ENCODE results near the gene FBF1. TPM values are rescaled to one million over a fixed set of nuclear protein-coding genes. Genes with fewer than 3 reads are reported as not detected.

FBF1 gene
- total RNA-seq, 1 experiment from 2014 or later: 15.2 TPM

DNA sequence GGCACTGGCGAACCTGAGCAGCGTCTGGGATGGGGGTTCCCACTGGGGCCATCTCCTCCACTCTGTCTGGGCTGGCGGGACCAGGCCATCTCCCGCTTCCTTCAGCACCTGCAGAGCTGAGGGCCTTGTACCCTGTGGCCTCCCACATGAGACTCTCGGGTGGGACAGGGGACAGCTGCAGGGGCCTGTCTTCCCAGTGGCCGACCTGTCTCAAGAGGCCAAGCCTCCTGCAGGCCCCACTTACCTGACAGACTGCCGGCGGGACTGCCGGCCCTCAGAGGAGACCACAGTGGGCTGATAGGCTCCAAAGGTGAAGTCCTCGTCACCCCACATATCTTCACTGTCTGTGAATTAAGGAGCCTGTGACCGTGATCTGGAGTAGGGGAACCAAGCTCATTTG is 15.7 kb downstream of the FBF1 start:
- DNase-seq: no peak

GRCh38 chr17:75922963-75923874 is 17.6 kb downstream of the FBF1 start:
- H3K36me3 ChIP-seq: peaks cover 8% of the 10 kb centered on the region
- DNase-seq: no peak
- H3K9me3 ChIP-seq: no peaks in the 10 kb centered on the region
- no peak overlapping the region for H3K4me3 ChIP-seq
- no peaks in the 10 kb centered on the region for H3K27me3 ChIP-seq

More for the DNA sequence above, 15.7 kb downstream of the FBF1 start:
- H3K9me3 ChIP-seq: no peaks in the 10 kb centered on the region
- no peaks in the 10 kb centered on the region for H3K27me3 ChIP-seq
- no peak overlapping the region for H3K4me3 ChIP-seq
- peaks cover 8% of the 10 kb centered on the region for H3K36me3 ChIP-seq

DNA sequence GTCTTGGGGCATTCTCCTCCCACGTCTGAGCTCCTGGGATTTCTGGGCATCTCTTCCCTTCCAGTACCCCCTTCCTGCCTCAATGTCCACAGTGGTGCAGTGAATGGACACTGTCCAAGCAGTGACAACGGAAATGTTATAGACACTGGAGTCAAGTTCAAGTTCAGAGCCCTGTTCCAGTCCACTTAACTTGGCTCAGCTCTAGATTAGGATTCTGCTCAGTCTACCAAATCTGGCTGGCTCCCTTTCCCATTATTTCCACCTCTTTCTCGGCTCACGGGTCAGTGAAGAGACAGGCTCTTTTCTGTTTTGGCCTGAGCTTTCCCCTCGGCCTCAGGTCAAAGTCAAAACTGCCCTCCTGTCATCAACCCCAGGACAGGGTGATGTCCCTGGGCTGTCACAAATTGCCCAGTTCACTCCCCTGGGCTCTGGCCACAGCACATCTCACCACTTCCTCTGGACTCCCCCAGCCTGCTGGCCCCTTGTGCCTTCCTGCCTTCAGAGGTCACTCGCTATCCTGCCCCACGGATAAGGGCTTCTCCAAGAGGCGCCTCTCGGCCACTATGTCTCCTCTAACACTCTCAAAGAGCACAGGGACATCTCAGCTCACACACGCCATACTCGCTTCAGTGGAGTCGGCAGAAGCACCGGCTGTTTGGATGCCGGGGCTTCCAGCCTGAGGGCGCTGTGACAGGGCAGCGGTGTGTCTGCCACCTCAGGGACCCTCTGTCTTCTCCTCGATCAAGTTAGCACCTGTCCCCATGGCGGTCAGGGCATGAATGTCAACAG is 18.5 kb downstream of the FBF1 start:
- Histone ChIP-seq H3K36me3 (peaks cover 6% of the 10 kb centered on the region), H3K9me3 (no peaks in the 10 kb centered on the region), H3K27me3 (no peaks in the 10 kb centered on the region), H3K4me3 (no peak overlapping the region)
- DNase-seq: no peak

- Histone ChIP-seq H3K4me3 (no peak overlapping the region), H3K36me3 (peaks cover 8% of the 10 kb centered on the region; the same call in 1 of the 2 replicates), H3K27me3 (no peaks in the 10 kb centered on the region), H3K9me3 (no peaks in the 10 kb centered on the region)
- DNase-seq: no peak
Observed at GRCh38 chr17:75921596-75921995, 19.2 kb downstream of the FBF1 start.

DNA sequence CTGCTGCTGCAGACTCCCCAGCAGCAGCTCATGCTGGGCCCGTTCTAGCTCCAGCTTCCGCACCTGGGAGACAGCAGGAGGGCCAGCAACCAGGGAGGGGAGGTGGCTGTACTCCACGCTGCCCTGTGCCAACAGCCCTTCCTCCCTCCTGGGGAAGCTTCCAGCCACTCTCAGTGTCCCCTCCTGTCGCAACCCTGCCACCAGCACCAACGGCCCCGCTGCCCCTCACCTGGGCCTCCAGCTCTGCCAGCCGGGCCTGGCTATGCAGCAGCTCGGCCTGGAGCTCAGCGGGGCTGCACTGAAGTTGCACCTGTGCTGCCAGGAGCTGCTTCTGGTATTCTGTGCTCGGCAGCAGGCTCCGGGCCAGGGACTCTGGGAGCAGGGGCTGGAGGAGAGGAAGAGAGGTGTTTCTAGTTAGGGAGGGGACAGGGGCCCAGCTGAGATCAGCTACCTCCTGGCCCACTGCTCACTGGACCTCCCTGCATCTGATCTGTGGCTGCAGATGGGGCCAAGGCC is 20.7 kb downstream of the FBF1 start:
- no peaks in the 10 kb centered on the region for H3K27me3 ChIP-seq
- H3K9me3 ChIP-seq: no peaks in the 10 kb centered on the region
- peaks cover 5% of the 10 kb centered on the region; the same call in 1 of the 2 replicates for H3K36me3 ChIP-seq
- DNase-seq: no peak
- H3K4me3 ChIP-seq: no peak overlapping the region

DNA sequence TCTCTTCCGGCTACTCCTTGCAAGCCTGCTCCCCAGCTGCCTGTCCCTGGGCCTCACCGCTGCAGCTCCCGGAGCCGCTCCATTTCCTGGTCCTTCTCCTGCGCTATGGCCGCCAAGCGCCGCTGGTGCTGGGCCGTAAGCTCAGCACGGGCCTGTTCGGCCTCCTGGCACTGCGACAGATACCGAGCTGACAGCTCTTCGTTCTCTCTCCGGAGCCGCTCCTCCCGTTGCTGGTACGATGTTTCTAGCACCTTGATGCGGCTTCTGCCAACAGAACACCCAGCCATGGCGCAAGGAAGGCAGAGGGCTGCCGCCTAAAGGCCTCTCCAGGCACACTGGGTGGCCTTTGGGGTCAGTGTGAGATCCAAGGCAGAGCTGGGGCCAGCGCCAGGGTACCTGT is 21.2 kb downstream of the FBF1 start:
- Histone ChIP-seq H3K36me3 (peaks cover 5% of the 10 kb centered on the region; the same call in 1 of the 2 replicates), H3K4me3 (no peak overlapping the region), H3K9me3 (no peaks in the 10 kb centered on the region), H3K27me3 (no peaks in the 10 kb centered on the region)
- DNase-seq: no peak

DNA sequence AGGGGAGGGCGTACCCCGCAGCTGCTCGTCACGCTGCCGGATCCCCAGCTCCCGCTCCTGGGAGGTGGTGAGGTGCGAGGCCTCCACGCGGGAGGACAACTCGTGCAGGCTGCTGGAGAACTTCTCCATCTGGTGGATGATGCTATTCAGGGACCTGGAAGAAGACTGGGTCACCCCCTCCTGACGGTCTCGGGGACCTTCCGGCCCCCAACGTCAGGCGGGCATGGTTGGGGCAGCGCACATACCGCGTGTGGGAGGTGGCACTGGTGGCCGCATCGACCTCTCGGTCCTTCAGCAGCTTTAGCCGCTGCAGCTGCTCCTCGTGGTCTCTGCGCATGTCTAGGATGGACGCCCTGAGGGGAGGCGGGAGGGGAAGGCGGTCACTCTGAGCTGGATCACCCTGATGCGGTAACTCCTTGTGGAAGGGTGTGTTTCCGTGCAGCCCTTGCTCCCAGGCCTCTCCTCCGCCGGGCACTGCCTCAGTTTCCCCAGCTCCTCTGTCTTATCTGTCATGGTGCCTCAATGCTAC is 22.9 kb downstream of the FBF1 start:
- peaks cover 10% of the 10 kb centered on the region; the same call in 1 of the 2 replicates for H3K36me3 ChIP-seq
- DNase-seq: no peak
- H3K9me3 ChIP-seq: no peaks in the 10 kb centered on the region
- no peak overlapping the region for H3K4me3 ChIP-seq
- no peaks in the 10 kb centered on the region for H3K27me3 ChIP-seq

DNA sequence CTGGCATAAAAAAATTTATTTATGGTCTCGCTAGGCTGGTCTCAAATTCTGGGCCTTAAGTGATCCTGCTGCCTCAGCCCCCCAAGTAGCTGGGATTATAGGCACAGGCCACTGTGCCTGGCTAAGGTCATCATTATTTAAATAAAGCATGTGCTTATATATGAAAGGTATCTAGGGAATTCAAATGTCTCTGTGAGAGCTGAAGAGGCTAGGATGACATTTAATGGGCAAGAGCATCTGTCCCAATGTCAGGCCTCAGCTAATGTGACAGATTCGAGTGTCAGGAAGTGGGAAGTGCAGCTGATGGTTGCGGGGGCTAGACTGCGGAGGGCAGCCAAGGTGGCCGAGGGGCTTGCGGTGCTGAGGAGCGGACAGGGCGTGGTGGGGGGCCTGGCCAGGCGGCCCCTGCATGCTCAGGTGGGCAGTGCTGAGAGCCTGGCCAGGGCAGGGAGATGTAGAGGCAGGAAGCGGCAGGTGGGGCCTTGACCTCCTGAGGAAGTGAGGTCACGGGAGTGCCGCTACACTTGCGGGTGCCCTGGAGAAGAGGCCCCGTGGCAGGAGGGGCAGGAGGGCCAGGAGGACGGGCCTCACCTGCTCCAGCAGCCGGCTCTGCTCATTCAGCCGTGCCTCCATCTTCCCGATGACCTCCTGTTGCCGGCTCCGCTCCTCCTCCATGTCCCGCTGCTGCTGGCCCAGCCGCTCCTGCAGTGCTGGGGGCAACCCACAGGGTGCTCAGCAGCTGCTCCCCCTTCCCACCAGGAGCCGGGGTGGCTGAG is 23.5 kb downstream of the FBF1 start:
- DNase-seq: no peak
- H3K36me3 ChIP-seq: peaks cover 10% of the 10 kb centered on the region; the same call in 1 of the 2 replicates
- no peaks in the 10 kb centered on the region for H3K9me3 ChIP-seq
- no peak overlapping the region for H3K4me3 ChIP-seq
- no peaks in the 10 kb centered on the region for H3K27me3 ChIP-seq

DNA sequence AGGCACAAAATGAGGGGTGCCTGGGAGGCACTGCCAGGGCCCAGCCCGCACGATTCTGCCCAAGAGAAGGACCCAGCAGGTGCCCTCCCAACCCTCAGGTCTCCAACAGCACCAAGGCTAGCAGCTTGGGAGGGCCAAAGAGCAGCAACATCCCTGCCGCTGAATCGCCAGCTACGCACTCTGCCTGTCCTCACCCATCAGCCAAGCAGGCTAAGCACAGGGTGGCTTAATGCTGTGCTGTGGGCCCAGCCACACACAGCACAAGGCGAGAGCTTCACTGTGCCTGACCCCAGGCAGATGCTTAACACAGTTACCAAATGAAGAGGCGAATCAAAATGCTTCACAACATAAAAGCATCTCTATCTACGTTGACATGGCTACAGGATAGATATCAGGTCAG is 25.6 kb downstream of the FBF1 start:
- H3K4me3 ChIP-seq: no peak overlapping the region
- no peaks in the 10 kb centered on the region for H3K9me3 ChIP-seq
- H3K27me3 ChIP-seq: no peaks in the 10 kb centered on the region
- no peak for DNase-seq
- H3K36me3 ChIP-seq: peaks cover 10% of the 10 kb centered on the region; the same call in 1 of the 2 replicates

DNA sequence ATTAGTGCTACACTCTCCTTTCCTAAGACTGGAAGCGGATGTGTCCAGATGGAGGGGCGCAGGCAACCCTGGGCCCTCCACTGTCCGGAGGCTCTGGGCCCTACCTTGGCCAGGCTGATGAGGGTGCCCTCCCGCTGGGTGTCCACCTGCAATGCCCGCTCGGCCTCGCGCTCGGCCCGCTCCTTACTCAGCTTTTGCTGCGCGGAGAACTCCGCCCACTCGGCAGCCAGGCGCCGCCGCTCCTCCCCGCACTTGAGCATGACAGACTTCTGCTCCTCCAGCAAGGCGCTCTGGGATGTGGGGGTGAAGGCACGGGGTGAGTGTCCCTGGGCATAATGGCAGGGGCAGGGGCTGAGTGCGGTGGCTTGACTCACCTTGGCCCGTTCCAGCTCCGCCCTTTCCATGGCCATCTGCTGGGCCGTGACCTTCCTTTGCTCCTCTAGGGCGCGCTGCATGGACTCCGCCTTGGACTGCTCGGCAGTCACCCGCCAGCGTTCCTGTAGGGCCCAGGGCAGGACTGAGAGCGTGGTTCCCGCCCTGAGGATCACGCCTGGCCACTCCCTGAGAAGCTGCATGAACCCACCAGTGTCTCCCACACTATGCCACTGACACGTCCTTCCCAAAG is 26.1 kb downstream of the FBF1 start:
- Histone ChIP-seq H3K9me3 (no peaks in the 10 kb centered on the region), H3K4me3 (no peak overlapping the region), H3K36me3 (peaks cover 10% of the 10 kb centered on the region; the same call in 1 of the 2 replicates), H3K27me3 (no peaks in the 10 kb centered on the region)
- no peak for DNase-seq

DNA sequence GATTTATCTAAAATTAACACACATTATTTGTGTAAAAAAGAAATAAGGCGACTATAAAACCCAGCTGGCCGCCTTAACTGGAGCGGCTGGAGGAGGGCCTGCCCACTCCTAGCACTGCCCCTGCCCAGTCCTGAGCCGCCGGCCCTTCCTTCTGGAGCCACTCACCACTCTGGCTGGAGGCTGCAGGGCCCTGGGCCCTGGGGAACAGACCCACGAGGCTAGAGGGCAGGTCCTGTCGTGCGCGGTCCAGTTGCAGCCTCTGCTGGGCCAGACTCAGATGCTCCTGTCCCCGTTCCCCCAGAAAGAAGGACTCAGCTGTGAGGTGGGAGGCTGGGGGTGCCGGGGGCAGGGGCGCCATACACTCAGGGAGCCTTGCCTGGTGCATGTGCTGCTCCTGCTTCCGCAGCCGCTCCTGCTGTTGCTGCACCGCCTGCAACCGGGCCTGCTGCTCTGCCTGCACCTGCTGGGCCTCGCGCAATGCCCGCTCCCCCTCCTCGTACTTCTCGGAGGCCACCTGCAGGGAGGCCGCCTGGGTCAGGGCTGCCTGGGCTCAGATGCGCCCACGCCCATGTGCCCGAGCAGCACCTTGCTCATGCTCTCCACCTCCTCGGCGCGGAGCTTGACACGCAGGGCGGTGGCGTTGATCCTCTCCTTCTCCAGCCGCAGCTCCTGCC is 27.2 kb downstream of the FBF1 start:
- Histone ChIP-seq H3K9me3 (no peaks in the 10 kb centered on the region), H3K36me3 (peaks cover 10% of the 10 kb centered on the region; the same call in 1 of the 2 replicates), H3K27me3 (no peaks in the 10 kb centered on the region), H3K4me3 (no peak overlapping the region)
- DNase-seq: no peak

DNA sequence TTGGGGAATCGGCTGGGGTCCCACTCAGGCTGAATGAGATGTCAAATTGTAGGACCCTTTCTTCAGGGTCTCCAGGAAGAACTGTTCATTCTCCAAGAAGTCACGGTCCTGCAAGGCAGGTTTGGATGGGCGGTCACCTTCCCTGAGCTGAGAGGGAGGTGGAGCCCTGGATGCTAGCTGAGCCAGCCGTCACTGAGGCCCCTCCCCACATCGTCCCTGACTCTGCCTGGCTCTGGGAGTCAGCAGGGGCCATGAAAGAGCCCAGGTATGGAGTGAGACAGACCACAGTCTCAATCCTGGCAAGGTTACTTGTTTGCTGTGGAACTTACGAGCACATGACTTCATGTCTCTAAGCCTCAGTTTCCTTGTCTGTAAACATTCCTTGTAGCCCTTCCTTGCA is 30.1 kb downstream of the FBF1 start:
- DNase-seq: no peak
- Histone ChIP-seq H3K9me3 (no peaks in the 10 kb centered on the region), H3K4me3 (no peak overlapping the region), H3K27me3 (no peaks in the 10 kb centered on the region), H3K36me3 (peaks cover 5% of the 10 kb centered on the region; the same call in 1 of the 2 replicates)

DNA sequence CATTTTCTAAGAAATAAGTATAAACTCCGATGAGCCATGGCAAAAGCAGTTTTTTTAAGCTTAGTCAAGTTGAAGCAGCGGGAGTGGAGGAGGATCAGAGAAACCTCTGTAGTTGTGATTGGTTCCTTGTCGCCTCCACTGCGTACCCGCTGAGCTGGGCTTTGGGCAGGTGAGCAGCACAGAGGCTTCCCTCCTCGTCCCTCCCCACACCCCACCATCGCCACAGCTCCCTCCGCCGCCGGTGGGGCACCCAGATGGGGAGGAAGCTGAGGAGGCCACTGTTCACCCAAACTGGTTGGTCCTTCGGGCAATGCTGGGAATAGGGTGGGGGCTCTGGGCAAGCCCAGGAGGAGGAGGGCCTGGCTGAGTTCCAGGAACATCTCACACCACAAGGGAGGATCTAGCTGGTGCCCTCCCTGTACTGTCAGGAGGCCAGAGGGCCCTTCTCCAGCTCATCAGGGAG is 31.0 kb downstream of the FBF1 start:
- Histone ChIP-seq H3K36me3 (peaks cover 5% of the 10 kb centered on the region; the same call in 1 of the 2 replicates), H3K4me3 (no peak overlapping the region), H3K9me3 (no peaks in the 10 kb centered on the region), H3K27me3 (no peaks in the 10 kb centered on the region)
- DNase-seq: peak; percentile 33

DNA sequence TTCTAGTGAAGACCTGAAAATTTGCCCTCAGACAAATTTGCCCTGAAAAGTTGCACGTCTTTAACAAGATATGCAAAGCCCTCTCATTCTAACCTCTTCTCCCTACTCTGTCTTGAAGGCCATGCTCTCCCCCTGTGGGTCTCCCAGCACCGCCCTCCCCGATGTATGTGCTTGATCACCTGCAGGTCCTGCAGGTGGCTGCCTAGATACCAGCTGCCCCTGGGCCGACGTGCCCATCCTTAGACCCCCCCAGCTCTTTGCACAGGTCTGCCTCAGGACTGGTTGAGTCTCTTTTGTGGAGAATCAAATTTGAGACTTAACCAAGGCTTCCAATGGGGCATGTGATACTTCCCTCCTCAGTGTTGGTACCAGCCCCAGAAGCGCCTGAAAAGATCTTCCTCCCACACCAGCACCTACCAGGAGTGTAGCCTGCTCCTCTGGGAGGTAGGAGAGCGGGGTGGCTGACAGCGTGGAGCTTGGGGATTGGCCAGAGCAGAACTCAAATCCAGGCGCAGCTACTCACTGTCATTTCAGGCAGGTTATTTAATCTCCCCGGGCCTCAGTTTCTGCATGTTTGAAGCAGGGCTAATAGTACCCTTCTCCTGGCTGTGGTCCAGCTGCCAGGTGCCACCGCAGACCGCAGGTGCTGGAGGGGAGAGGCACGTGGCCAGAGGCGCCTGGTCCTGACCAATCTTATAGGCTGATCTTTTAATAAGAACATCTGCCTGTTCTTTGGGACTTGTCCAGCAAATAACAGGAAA is 31.6 kb downstream of the FBF1 start:
- H3K4me3 ChIP-seq: no peak overlapping the region
- H3K27me3 ChIP-seq: no peaks in the 10 kb centered on the region
- no peak for DNase-seq
- H3K9me3 ChIP-seq: no peaks in the 10 kb centered on the region
- H3K36me3 ChIP-seq: peaks cover under 1% of the 10 kb centered on the region; the same call in 1 of the 2 replicates

- no peak for DNase-seq
- H3K4me3 ChIP-seq: no peak overlapping the region
- H3K9me3 ChIP-seq: no peaks in the 10 kb centered on the region
- H3K36me3 ChIP-seq: peaks cover 3% of the 10 kb centered on the region
- H3K27me3 ChIP-seq: no peaks in the 10 kb centered on the region
Observed at GRCh38 chr17:75908201-75908600, 32.6 kb downstream of the FBF1 start.
